Measurements from ENCODE around the gene STK38.

STK38 gene

GRCh38 chr6:36546308-36546919 lies 865 bp downstream of the STK38 start:
- TF ChIP-seq GATA3 (IDR thresholded peaks at IDR 0.05; ENCODE audit: low read depth, low read length), result no peak
- TF ChIP-seq GATA2 (IDR thresholded peaks at IDR 0.05; ENCODE audit: low read depth, low read length), result no peak

DNA sequence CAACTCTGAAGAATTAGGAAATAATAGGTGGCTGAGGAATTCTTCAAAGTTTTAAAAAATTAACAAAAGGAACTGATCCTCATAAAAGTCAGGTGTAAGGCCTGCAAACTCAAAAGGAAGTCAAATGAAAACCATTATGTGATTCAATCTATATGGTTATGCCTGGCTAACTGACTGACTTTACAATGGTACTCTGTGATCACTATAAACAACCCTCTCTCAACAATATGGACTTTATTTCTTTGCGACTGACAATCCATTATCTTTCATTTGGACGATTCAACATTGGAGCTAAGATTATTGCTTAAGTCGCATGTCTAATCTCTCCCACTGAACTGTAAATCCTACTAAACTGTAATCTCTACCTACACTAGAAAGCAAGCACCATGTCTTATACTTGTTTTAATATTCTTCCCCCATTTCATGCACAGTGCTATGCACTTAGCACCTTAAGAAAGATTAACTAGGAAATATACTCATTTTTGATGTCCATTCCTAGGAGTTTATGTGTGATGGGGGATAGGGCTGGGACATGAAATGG lies 1.4 kb downstream of the STK38 start:
- TF ChIP-seq GATA3 (IDR thresholded peaks at IDR 0.05; ENCODE audit: low read depth, low read length) (no peak), GATA2 (IDR thresholded peaks at IDR 0.05; ENCODE audit: low read depth, low read length) (no peak)

- TF ChIP-seq GATA3 (IDR thresholded peaks at IDR 0.05; ENCODE audit: low read depth, low read length), result no peak
- TF ChIP-seq GATA2 (IDR thresholded peaks at IDR 0.05; ENCODE audit: low read depth, low read length), result no peak
Measured at GRCh38 chr6:36544228-36544627, 3.1 kb downstream of the STK38 start.

DNA sequence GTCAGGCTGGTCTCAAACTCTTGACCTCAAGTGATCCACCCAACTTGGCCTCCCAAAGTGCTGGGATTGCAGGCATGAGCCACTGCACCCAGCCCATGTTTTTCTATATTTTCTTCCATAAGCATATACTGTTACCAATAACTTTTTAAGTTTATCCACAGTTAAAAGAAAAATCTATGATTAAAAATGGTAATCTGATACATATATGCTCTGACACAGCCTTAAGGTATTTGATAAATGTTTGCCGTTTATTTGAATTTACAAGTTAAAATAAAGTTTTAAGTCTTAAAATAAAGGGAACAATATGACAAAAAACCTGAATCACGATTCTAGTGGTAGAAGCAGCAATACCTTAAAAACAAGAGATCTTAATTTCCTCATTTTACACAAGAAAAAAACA lies 5.2 kb downstream of the STK38 start:
- TF ChIP-seq GATA2 (IDR thresholded peaks at IDR 0.05; ENCODE audit: low read depth, low read length) (no peak), GATA3 (IDR thresholded peaks at IDR 0.05; ENCODE audit: low read depth, low read length) (no peak)

DNA sequence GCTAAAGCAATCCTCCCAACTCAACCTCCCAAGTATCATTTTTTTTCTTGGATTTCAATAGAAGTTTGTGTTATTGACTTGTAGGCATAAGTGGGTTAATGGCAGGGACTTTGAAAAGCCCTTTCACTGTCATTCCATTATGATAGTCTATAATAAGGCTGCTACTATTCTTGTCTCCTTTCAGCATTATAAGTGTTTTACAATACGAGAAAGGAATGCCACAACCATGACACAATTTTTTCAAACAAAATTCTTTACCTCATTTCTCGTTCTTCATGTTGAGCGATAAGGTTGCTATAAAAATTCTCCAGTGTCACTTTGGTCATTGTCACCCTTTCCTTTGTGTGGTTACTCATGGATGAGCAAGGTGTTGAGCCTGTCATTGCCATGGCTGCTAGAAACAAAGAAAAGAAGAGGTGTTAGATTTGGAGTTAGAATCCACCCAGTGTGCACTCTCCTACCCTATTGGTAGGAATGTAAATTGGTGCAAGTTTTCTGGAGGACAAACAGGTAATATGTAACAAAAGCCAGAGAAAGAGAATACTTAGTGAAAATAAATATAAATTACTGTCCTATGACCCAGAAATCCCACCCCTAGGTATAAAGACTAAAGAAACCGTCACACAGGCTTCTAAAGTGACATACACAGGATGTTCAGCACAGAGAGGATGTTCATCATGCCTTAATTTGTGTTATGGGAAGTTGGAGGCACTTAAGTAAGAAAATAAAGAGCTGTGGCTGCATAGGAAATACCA lies 7.3 kb downstream of the STK38 start:
- no peak for TF ChIP-seq GATA3 (IDR thresholded peaks at IDR 0.05; ENCODE audit: low read depth, low read length)
- TF ChIP-seq GATA2 (IDR thresholded peaks at IDR 0.05; ENCODE audit: low read depth, low read length), result no peak

DNA sequence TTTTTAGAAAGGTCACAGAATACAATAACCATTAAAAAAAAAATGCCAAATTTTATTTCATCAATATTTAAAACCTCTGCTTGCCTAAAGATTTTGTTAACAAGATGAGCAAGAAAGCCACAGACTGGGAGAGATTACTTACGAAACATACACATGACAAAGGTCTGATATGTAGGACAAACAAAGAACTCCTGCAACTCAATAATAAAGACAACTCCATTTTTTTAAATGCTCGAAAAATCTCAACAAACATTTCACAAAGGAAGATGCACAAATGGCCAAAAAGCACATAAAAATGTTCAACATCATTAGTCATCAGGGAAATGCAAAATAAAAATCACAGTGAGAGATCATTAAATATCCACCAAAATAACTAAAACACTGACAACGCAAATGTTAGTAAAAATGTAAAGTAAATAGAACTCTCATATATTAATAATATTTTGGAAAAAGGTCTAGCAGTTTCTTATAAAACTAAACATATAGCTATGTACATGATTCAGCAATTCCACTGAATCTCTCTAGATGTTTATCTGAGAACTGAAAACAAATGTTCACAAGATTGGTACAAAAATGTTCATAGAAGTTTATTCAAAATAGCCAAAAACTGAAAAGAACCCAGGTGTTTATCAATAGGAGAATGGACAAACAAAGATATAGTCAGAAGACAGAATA lies 10.3 kb downstream of the STK38 start:
- TF ChIP-seq GATA3 (IDR thresholded peaks at IDR 0.05; ENCODE audit: low read depth, low read length) (no peak), GATA2 (IDR thresholded peaks at IDR 0.05; ENCODE audit: low read depth, low read length) (no peak)

DNA sequence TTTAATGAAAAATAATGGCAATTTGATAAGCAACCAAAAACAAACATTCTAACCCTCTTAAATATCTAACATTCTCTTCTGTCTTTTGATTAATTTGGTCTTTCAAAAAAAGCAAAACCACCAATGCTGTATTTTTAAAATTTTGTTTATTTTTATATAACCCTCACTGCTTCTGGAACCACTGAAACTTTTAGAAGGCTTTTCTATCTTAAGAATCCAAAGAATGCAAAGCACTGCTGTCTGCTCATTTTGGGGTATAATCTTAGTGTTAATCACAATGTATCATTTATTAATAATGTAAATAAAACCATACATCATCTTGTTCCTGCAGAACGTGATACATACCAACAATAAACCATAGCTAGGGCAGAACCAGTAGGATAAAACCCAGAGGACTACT lies 14.0 kb downstream of the STK38 start:
- TF ChIP-seq GATA2 (IDR thresholded peaks at IDR 0.05; ENCODE audit: low read depth, low read length) (no peak), GATA3 (IDR thresholded peaks at IDR 0.05; ENCODE audit: low read depth, low read length) (no peak)

GRCh38 chr6:36526066-36526465 lies 21.2 kb downstream of the STK38 start:
- TF ChIP-seq GATA3 (IDR thresholded peaks at IDR 0.05; ENCODE audit: low read depth, low read length) (no peak), GATA2 (IDR thresholded peaks at IDR 0.05; ENCODE audit: low read depth, low read length) (no peak)

GRCh38 chr6:36525346-36525745 lies 21.9 kb downstream of the STK38 start:
- TF ChIP-seq GATA2 (IDR thresholded peaks at IDR 0.05; ENCODE audit: low read depth, low read length) (no peak), GATA3 (IDR thresholded peaks at IDR 0.05; ENCODE audit: low read depth, low read length) (no peak)

DNA sequence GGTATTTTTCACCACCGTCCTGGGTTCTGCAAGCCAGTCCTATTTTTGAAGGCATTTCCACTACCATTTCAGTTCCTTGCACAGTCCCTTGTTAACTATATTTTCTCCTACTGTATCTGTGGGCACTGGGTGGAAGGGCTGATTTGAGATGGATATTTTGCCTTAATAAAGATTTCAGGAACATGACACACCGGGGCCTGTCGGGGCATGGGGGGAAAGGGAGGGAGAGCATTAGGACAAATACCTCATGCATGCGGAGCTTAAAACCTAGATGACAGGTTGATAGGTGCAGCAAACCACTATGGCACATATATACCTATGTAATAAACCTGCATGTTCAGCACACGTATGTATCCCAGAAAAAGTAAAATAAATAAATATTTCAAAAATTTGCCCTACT lies 22.4 kb downstream of the STK38 start:
- TF ChIP-seq GATA2 (IDR thresholded peaks at IDR 0.05; ENCODE audit: low read depth, low read length) (no peak), GATA3 (IDR thresholded peaks at IDR 0.05; ENCODE audit: low read depth, low read length) (no peak)

DNA sequence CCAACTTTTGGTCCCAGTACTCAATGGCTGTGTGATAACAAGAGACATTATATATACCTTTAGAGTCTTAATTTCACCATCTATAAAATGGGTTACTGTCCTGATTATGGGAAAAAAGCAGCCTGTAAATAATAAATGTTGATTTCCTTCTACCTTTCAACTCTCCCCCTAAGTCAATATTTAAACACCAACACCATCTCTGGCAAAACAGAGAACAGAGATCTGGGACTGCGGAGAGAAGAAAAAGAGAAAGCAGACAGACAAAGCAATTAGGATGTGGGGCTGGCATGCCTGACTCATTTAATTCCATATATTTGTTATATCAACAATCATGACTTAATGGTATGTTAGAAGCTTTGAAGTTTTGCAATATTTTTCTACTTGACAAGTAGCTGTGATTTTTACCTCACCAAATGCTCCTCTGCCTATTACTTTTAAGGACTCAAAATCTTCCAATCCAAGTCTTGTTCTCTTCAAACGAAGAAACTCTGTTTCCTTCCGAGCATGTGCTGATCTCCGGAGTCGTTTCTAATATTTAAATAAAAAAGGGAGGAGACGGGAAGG lies 23.3 kb downstream of the STK38 start:
- TF ChIP-seq GATA2 (IDR thresholded peaks at IDR 0.05; ENCODE audit: low read depth, low read length), result no peak
- TF ChIP-seq GATA3 (IDR thresholded peaks at IDR 0.05; ENCODE audit: low read depth, low read length), result no peak

DNA sequence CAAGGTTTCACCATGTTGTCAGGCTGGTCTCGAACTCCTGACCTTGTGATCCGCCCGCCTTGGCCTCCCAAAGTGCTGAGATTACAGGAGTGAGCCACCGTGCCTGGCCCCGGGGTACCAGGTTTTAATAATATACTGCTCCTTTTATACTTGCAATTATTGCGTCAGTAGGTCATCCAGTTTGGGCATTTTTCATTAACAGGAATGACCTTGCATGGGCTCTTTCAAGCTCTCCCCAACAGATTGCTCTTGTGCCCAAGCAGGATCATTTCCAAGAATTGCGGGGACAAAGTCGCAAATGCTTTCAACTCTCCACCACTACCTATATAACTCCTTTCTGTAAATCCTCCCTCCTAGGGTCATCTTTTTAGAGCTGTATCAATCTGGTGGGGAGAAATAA lies 23.8 kb downstream of the STK38 start:
- TF ChIP-seq GATA2 (IDR thresholded peaks at IDR 0.05; ENCODE audit: low read depth, low read length) (no peak), GATA3 (IDR thresholded peaks at IDR 0.05; ENCODE audit: low read depth, low read length) (no peak)

GRCh38 chr6:36519352-36519751 lies 27.9 kb downstream of the STK38 start:
- TF ChIP-seq GATA2 (IDR thresholded peaks at IDR 0.05; ENCODE audit: low read depth, low read length), result no peak
- no peak for TF ChIP-seq GATA3 (IDR thresholded peaks at IDR 0.05; ENCODE audit: low read depth, low read length)

GRCh38 chr6:36517408-36517807 lies 29.9 kb downstream of the STK38 start:
- TF ChIP-seq GATA2 (IDR thresholded peaks at IDR 0.05; ENCODE audit: low read depth, low read length), result no peak
- TF ChIP-seq GATA3 (IDR thresholded peaks at IDR 0.05; ENCODE audit: low read depth, low read length), result no peak
